K562 (cell line): ENCODE data around the gene PRSS53. TPM values are rescaled to one million over a fixed set of nuclear protein-coding genes. Genes with fewer than 3 reads are reported as not detected.

ENCODE experiments used
- EP300 ChIP-seq: IDR thresholded peaks from 2 replicates; pipeline ENCODE4 v1.6.1; 2012; ENCODE audit warnings: low read length, improper control_type of control experiment
- IRF2 ChIP-seq: sonication (generic); formaldehyde crosslinking; IDR thresholded peaks from 2 replicates; pipeline ENCODE4 v1.8.1; 2022; ENCODE audit warnings: mild to moderate bottlenecking, missing genetic modification reagents
- MTF1 ChIP-seq: fragments of 250-450 bp; sonication (Bioruptor Pico); IDR thresholded peaks from 2 replicates; pipeline ENCODE4 v1.9.0; 2021; ENCODE audit warnings: moderate library complexity, mild to moderate bottlenecking, inconsistent platforms, borderline replicate concordance
- NCOA4 ChIP-seq: fragments of 450-650 bp; IDR thresholded peaks from 2 replicates; pipeline ENCODE4 v1.6.1; 2018; ENCODE audit warnings: mild to moderate bottlenecking; ENCODE audit not compliant: partially characterized antibody
- NEUROD1 ChIP-seq: fragments of 150-350 bp; IDR thresholded peaks from 2 replicates; pipeline ENCODE4 v1.6.1; 2014; ENCODE audit warnings: borderline replicate concordance, low read length, low read depth; ENCODE audit not compliant: partially characterized antibody
- PHB2 ChIP-seq: fragments of 450-650 bp; IDR thresholded peaks from 2 replicates; pipeline ENCODE4 v1.6.1; 2017; ENCODE audit warnings: low read depth
- RBFOX2 ChIP-seq: fragments of 200-400 bp; formaldehyde crosslinking; IDR thresholded peaks from 2 replicates; pipeline ENCODE4 v1.6.1; 2017; ENCODE audit warnings: low read depth, mild to moderate bottlenecking, low read length, moderate library complexity
- RBM14 ChIP-seq: fragments of 200-400 bp; formaldehyde crosslinking; IDR thresholded peaks from 2 replicates; pipeline ENCODE4 v1.6.1; 2018; ENCODE audit warnings: low read depth, mild to moderate bottlenecking, low read length, moderate library complexity, borderline replicate concordance; ENCODE audit not compliant: insufficient read depth
- RBM15 ChIP-seq: fragments of 200-400 bp; formaldehyde crosslinking; IDR thresholded peaks from 2 replicates; pipeline ENCODE4 v1.6.1; 2018; ENCODE audit warnings: mild to moderate bottlenecking, low read length, moderate library complexity; ENCODE audit not compliant: insufficient read depth
- SMARCC2 ChIP-seq: fragments of 450-650 bp; IDR thresholded peaks from 2 replicates; pipeline ENCODE4 v1.6.1; 2017; ENCODE audit warnings: antibody characterized with exemption, moderate library complexity, mild to moderate bottlenecking, low read depth
- SUPT5H ChIP-seq: fragments of 450-650 bp; IDR thresholded peaks from 2 replicates; pipeline ENCODE4 v1.6.1; 2016
- ZBTB8A ChIP-seq: fragments of 450-650 bp; IDR thresholded peaks from 2 replicates; pipeline ENCODE4 v1.6.1; 2018; ENCODE audit warnings: mild to moderate bottlenecking, moderate library complexity; ENCODE audit not compliant: partially characterized antibody
- ZNF76 ChIP-seq: fragments of 250-450 bp; sonication (Bioruptor Pico); IDR thresholded peaks from 2 replicates; pipeline ENCODE4 v1.4.0; 2020; ENCODE audit warnings: mild to moderate bottlenecking, moderate library complexity, borderline replicate concordance
- ZNF79 ChIP-seq: fragments of 250-450 bp; sonication (Bioruptor Pico); IDR thresholded peaks from 2 replicates; pipeline ENCODE4 v1.4.0; 2020; ENCODE audit warnings: low read depth, mild to moderate bottlenecking, moderate library complexity
- polyA plus RNA-seq, 8 experiments: library from polyadenylated mRNA; depleted of rRNA in 4 of 8; stranded (reverse) in 5 of 8; unstranded in 3 of 8; fragments of >200 nt; fragmentation: Nextera tagmentation in 2 of 8; fragmentation: Illumina TruSeq in 1 of 8; extraction: Ambion mirVana in 2 of 8; extraction: Trizol in 1 of 8; gene quantifications; 2 replicates each; pipeline versions ENCODE4 v1.2.1 to v1.2.3, GENCODE V29; 2011 to 2014; ENCODE audit warnings: inconsistent platforms in 1 of 8, missing spikeins in 1 of 8
- total RNA-seq, 7 experiments: library from RNA; depleted of rRNA in 6 of 7; stranded (reverse); fragments of >200 nt in 6 of 7; fragmentation: Illumina TruSeq in 2 of 7; extraction: Trizol in 2 of 7; gene quantifications; 2 replicates each; pipeline versions ENCODE4 v1.2.1 to v1.2.3, GENCODE V29; 2011 to 2021; ENCODE audit warnings: low replicate concordance in 1 of 7
- TF ChIP-seq, protein P1 (sequence below): fragments of 200-800 bp; sonication (Bioruptor generic); IDR thresholded peaks from 2 replicates; pipeline ENCODE4 v1.6.1; 2017; ENCODE audit warnings: missing genetic modification characterization, missing compliant biosample characterization
- TF ChIP-seq, protein P2 (sequence below): fragments of 450-650 bp; formaldehyde crosslinking; IDR thresholded peaks from 2 replicates; pipeline ENCODE4 v1.4.0; 2022; ENCODE audit warnings: mild to moderate bottlenecking, moderate library complexity
- TF ChIP-seq, protein P3 (sequence below): sonication (generic); formaldehyde crosslinking; IDR thresholded peaks from 2 replicates; pipeline ENCODE4 v1.8.1; 2022; ENCODE audit warnings: missing genetic modification reagents
- TF ChIP-seq, protein P4 (sequence below), 2 experiments: IDR thresholded peaks; 2 replicates each; pipeline ENCODE4 v1.6.1; 2012; ENCODE audit warnings: improper control_type of control experiment in 2 of 2, low read depth in 2 of 2, low read length in 2 of 2, borderline replicate concordance in 1 of 2

The PRSS53 gene
- total and polyA plus RNA-seq, 9 of the 15 experiments (the other 6 are each of a cell fraction or from before 2014, with no cell fraction given), result 0.40 to 1.9 (median 0.78) TPM; not detected in 2

DNA sequence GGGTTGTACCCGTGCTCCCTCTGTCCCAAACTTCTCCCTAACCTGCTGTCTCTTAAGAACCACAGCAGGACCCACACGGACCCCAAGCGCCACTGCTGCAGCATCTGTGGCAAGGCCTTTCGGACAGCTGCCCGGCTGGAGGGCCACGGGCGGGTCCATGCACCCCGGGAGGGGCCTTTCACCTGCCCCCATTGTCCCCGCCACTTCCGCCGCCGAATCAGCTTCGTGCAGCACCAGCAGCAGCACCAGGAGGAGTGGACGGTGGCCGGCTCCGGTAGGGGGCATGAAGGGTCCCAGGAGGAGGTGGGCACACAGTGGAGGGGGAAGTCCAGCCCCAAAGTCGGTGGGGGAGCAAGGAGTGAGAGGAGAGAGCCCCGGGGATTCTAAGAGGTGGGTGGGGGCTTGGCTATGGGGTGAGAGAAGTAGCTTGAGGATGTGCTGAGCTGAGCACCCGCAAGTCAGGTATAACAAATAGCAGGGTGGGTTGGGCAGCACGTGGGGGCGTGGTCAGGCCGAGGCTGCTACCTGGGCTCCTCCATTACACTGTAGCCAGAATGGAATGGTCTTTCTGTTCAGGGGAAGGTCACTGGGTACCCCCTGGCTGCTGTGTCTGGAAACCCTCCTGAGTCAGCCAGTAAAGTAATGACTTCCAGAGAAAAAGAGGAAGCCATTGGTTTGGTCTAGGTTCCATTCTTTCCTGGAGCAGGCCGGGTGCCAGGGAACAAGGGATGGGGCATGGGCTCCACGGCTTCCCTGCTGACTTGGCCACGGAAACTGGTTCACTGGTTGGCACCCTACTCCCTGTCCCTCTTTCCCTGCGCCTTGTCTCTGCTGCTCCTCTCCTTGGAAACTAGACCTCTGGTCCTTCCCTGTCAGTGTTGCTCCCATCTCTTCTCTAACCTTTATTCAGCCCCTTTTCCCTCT lies 7.1 kb downstream of the PRSS53 start (continued):
- TF ChIP-seq, protein P1, sequence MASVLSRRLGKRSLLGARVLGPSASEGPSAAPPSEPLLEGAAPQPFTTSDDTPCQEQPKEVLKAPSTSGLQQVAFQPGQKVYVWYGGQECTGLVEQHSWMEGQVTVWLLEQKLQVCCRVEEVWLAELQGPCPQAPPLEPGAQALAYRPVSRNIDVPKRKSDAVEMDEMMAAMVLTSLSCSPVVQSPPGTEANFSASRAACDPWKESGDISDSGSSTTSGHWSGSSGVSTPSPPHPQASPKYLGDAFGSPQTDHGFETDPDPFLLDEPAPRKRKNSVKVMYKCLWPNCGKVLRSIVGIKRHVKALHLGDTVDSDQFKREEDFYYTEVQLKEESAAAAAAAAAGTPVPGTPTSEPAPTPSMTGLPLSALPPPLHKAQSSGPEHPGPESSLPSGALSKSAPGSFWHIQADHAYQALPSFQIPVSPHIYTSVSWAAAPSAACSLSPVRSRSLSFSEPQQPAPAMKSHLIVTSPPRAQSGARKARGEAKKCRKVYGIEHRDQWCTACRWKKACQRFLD, result no peak
- TF ChIP-seq ZBTB8A, result no peak
- TF ChIP-seq, protein P2, sequence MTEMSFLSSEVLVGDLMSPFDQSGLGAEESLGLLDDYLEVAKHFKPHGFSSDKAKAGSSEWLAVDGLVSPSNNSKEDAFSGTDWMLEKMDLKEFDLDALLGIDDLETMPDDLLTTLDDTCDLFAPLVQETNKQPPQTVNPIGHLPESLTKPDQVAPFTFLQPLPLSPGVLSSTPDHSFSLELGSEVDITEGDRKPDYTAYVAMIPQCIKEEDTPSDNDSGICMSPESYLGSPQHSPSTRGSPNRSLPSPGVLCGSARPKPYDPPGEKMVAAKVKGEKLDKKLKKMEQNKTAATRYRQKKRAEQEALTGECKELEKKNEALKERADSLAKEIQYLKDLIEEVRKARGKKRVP (CRISPR knock-in tag), result no peak
- TF ChIP-seq, protein P3, sequence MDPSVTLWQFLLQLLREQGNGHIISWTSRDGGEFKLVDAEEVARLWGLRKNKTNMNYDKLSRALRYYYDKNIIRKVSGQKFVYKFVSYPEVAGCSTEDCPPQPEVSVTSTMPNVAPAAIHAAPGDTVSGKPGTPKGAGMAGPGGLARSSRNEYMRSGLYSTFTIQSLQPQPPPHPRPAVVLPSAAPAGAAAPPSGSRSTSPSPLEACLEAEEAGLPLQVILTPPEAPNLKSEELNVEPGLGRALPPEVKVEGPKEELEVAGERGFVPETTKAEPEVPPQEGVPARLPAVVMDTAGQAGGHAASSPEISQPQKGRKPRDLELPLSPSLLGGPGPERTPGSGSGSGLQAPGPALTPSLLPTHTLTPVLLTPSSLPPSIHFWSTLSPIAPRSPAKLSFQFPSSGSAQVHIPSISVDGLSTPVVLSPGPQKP (CRISPR knock-in tag), result no peak
- TF ChIP-seq NEUROD1, result no peak
- TF ChIP-seq, protein P4, sequence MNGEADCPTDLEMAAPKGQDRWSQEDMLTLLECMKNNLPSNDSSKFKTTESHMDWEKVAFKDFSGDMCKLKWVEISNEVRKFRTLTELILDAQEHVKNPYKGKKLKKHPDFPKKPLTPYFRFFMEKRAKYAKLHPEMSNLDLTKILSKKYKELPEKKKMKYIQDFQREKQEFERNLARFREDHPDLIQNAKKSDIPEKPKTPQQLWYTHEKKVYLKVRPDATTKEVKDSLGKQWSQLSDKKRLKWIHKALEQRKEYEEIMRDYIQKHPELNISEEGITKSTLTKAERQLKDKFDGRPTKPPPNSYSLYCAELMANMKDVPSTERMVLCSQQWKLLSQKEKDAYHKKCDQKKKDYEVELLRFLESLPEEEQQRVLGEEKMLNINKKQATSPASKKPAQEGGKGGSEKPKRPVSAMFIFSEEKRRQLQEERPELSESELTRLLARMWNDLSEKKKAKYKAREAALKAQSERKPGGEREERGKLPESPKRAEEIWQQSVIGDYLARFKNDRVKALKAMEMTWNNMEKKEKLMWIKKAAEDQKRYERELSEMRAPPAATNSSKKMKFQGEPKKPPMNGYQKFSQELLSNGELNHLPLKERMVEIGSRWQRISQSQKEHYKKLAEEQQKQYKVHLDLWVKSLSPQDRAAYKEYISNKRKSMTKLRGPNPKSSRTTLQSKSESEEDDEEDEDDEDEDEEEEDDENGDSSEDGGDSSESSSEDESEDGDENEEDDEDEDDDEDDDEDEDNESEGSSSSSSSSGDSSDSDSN (IDR thresholded peaks at IDR 0.05; ENCODE audit: borderline replicate concordance in 1 of 2, low read depth in 2 of 2, low read length in 2 of 2), result no peak
- TF ChIP-seq SUPT5H, result peak; percentile 39; the same call in 1 of the 2 replicates
- no peak for TF ChIP-seq IRF2 (CRISPR knock-in tag)
- no peak for TF ChIP-seq ZNF76 (CRISPR knock-in tag)
- peak; percentile 64 for TF ChIP-seq RBFOX2
- no peak for TF ChIP-seq MTF1 (CRISPR knock-in tag)
- TF ChIP-seq EP300, result no peak
- no peak for TF ChIP-seq SMARCC2
- TF ChIP-seq NCOA4, result no peak
- TF ChIP-seq PHB2, result no peak
- TF ChIP-seq RBM14, result no peak
- TF ChIP-seq ZNF79 (CRISPR knock-in tag), result no peak
- TF ChIP-seq RBM15, result no peak
